BLaER1 treated with 17β-estradiol and CSF1 and Interleukin-3, amounts not matched to agents 10 nM and 100 nM (cell line): ENCODE data around the gene PRELID3B.

ENCODE experiments used
- H3K27ac ChIP-seq, 11 experiments: shearing (Covaris generic); formaldehyde crosslinking; 2 replicates each; pipeline ENCODE4 v1.8.1; 2022
- H3K27me3 ChIP-seq, 11 experiments: shearing (Covaris generic); formaldehyde crosslinking; 2 replicates each; pipeline ENCODE4 v1.8.1; 2022
- H3K36me3 ChIP-seq, 11 experiments: shearing (Covaris generic); formaldehyde crosslinking; 2 replicates each; pipeline ENCODE4 v1.8.1; 2022
- H3K4me1 ChIP-seq, 10 experiments: shearing (Covaris generic); formaldehyde crosslinking; 2 replicates each; pipeline ENCODE4 v1.8.1; 2022
- H3K4me2 ChIP-seq, 11 experiments: shearing (Covaris generic); formaldehyde crosslinking; 2 replicates each; pipeline ENCODE4 v1.8.1; 2022
- H3K4me3 ChIP-seq, 10 experiments: shearing (Covaris generic); formaldehyde crosslinking; 2 replicates each; pipeline ENCODE4 v1.8.1; 2022
- H3K9ac ChIP-seq, 11 experiments: shearing (Covaris generic); formaldehyde crosslinking; 2 replicates each; pipeline ENCODE4 v1.8.1; 2022
- H3K9me3 ChIP-seq, 11 experiments: shearing (Covaris generic); formaldehyde crosslinking; replicated peaks in 1 of 11; 2 replicates each; pipeline ENCODE4 v1.8.1; 2022
- H4K20me1 ChIP-seq, 11 experiments: shearing (Covaris generic); formaldehyde crosslinking; 2 replicates each; pipeline ENCODE4 v1.8.1; 2022
- Cebpa-rat ChIP-seq, 11 experiments: shearing (Covaris generic); IDR thresholded peaks; 2 replicates each; pipeline ENCODE4 v1.8.1; 2022

Gene PRELID3B

DNA sequence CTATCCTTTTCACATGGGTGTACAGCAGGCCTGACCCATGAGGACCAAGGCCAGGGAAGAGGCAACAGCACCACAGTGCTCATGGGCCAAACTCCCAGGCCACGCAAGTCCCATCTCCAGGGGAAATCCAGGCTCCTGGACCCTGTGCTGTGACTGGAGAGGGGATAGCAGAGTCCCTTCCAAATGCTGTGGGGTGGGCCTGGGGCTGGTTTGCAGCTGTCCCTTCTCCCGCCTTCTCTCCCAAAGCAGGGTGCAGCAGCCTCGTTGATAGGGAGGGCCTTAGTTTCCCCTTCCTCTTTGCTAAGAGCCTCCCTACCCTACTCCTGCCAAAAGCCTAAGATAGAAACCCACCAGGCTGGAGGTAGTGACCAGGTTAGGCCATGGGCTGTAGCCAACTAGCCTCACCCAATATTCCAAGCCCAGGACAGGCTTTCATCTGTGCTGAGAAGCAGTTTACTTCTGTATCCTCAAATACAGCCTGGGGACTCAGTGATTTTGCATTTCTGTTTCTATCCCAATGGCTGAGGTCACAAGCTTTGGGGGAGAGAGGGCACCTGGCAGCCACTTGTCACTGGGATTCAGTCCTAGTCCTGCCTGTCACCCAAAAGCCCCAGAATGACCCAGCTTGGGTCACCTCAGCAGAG lies 36.9 kb downstream of the PRELID3B start:
- Histone ChIP-seq H3K9ac (peak overlapping the region; percentile 74 to 98 (median 82); a peak in 20 of 22 replicates), H3K36me3 (peaks cover 0 to 37% (median 0%) of the 10 kb centered on the region in 11 experiments; a peak in 10 of 22 replicates), H3K9me3 (no peaks in the 10 kb centered on the region), H3K27ac (peak overlapping the region in 9 of 11 experiments; percentile 72 to 99 (median 92); a peak in 16 of 22 replicates), H3K4me3 (peak overlapping the region; percentile 55 to 78 (median 64); a peak in 16 of 20 replicates), H4K20me1 (peaks cover 0 to 43% (median 28%) of the 10 kb centered on the region in 11 experiments; a peak in 16 of 22 replicates), H3K4me1 (peaks cover 57 to 92% (median 66%) of the 10 kb centered on the region in 10 experiments), H3K4me2 (peak overlapping the region; percentile 95 to 100 (median 97)), H3K27me3 (peaks cover 0 to 22% (median 15%) of the 10 kb centered on the region in 11 experiments; a peak in 16 of 22 replicates)
- TF ChIP-seq Cebpa-rat (IDR thresholded peaks at IDR 0.05): no peak

DNA sequence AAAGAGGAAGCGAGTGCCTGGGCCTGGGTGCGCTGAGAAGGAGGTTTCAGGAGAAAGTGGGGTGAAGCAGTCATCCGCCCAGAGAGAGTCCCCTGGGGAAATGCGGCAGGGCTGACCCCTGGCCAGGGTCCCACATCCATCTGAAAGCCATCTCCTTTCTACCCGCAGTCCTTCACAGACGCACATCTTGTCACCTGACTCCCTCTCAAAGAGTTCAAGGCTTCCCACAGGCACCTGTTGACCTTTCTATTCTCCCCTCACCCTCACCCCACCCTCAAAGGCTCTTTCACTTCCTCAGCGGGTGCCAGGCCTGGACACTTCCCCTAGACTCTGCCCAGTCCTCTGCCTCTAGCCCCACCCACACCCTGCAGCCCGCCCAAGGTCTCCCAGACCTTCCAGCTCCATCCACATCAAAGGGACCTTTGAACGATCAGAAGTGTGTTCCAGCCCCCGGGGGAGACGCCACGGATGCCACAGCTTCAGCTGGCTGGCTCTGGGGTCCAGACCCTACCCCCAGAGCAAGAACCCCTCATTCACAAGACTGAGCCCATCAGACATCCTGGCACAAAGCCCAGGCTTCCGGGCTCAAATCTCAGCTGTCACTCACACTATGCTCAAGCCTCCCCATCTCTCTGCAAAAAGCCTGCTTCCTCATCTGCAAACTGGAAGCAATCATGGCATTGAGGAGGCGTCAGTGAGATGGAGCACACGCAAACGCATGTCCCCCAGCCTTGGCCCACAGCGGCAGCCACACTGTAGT lies 37.6 kb downstream of the PRELID3B start:
- H3K4me2 ChIP-seq: peak overlapping the region; percentile 95 to 100 (median 97)
- H3K4me3 ChIP-seq: peak overlapping the region in 8 of 10 experiments; percentile 2 to 78 (median 68); a peak in 13 of 20 replicates
- H3K9ac ChIP-seq: peak overlapping the region in 10 of 11 experiments; percentile 10 to 98 (median 82); a peak in 15 of 22 replicates
- peaks cover 0 to 22% (median 15%) of the 10 kb centered on the region in 11 experiments; a peak in 16 of 22 replicates for H3K27me3 ChIP-seq
- peaks cover 57 to 85% (median 66%) of the 10 kb centered on the region in 10 experiments for H3K4me1 ChIP-seq
- H4K20me1 ChIP-seq: peaks cover 0 to 50% (median 28%) of the 10 kb centered on the region in 11 experiments; a peak in 16 of 22 replicates
- peaks cover 0 to 44% (median 0%) of the 10 kb centered on the region in 11 experiments; a peak in 10 of 22 replicates for H3K36me3 ChIP-seq
- no peaks in the 10 kb centered on the region for H3K9me3 ChIP-seq
- TF ChIP-seq Cebpa-rat (IDR thresholded peaks at IDR 0.05): no peak
- H3K27ac ChIP-seq: peak overlapping the region in 10 of 11 experiments; percentile 6 to 99 (median 88); a peak in 17 of 22 replicates

DNA sequence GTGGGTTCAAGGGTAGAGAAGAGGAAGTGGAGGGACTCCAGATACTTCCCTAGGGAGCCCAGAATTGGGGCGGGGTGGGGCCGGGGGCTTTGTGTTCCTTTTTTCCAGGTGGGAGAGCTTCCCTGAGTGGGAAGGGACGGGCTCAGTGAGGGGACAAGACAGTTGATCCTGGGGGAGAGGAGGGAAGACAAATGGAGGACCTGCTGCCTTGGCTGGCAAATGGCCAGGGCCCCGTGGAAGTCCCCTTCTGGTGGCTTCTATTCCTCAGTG lies 38.2 kb downstream of the PRELID3B start:
- H3K27me3 ChIP-seq: peaks cover 0 to 22% (median 15%) of the 10 kb centered on the region in 11 experiments; a peak in 16 of 22 replicates
- H3K4me3 ChIP-seq: peak overlapping the region in 7 of 10 experiments; percentile 12 to 78 (median 70); a peak in 11 of 20 replicates
- H3K9me3 ChIP-seq: no peaks in the 10 kb centered on the region
- H3K27ac ChIP-seq: peak overlapping the region in 9 of 11 experiments; percentile 37 to 98 (median 85); a peak in 16 of 22 replicates
- peak overlapping the region in 10 of 11 experiments; percentile 2 to 98 (median 82); a peak in 15 of 22 replicates for H3K9ac ChIP-seq
- H3K4me1 ChIP-seq: peaks cover 57 to 79% (median 66%) of the 10 kb centered on the region in 10 experiments
- H4K20me1 ChIP-seq: peaks cover 0 to 55% (median 28%) of the 10 kb centered on the region in 11 experiments; a peak in 16 of 22 replicates
- H3K4me2 ChIP-seq: peak overlapping the region; percentile 95 to 100 (median 97)
- H3K36me3 ChIP-seq: peaks cover 0 to 49% (median under 1%) of the 10 kb centered on the region in 11 experiments; a peak in 11 of 22 replicates
- no peak for TF ChIP-seq Cebpa-rat (IDR thresholded peaks at IDR 0.05)

DNA sequence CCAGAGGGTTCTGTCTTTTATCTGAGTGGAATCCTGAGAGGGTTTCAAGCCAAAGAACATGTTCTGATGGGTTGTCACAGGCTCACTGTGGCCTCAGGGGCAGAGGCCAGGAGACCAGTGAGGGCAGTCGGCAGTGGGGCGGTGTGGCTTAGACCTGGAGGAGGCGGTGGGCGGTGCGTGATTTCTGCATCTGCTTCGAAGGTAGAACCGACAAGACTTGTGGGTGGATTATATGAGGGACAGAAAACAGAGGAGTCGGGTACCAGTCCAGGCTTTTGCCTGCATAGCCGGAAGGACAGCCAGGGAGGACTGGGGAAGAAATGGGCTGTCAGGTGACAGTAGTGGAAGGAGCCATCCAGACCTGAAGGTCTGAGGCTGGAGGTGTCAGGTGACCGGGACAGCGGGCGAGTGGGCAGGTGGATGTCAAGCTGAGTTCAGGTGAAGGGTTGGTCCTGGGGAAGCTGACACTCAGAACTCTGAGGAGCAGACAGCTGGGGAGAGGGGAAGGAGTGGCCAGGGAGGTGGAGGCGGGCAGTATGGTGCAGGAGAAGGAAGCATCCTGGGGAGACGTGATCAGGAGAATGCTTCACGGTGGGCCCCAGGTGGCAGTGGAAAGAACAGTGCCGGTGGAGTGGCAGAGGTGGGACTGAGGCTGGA lies 38.6 kb downstream of the PRELID3B start:
- no peak for TF ChIP-seq Cebpa-rat (IDR thresholded peaks at IDR 0.05)
- Histone ChIP-seq H3K27ac (peak overlapping the region in 9 of 11 experiments; percentile 37 to 98 (median 85); a peak in 14 of 22 replicates), H4K20me1 (peaks cover 0 to 59% (median 28%) of the 10 kb centered on the region in 11 experiments; a peak in 16 of 22 replicates), H3K27me3 (peaks cover 0 to 22% (median 15%) of the 10 kb centered on the region in 11 experiments; a peak in 16 of 22 replicates), H3K4me3 (peak overlapping the region in 5 of 10 experiments; percentile 65 to 78 (median 73); a peak in 9 of 20 replicates), H3K9me3 (no peaks in the 10 kb centered on the region), H3K4me2 (peak overlapping the region; percentile 95 to 100 (median 97)), H3K36me3 (peaks cover 0 to 54% (median 5%) of the 10 kb centered on the region in 11 experiments; a peak in 11 of 22 replicates), H3K9ac (peak overlapping the region in 9 of 11 experiments; percentile 10 to 98 (median 82); a peak in 12 of 22 replicates), H3K4me1 (peaks cover 57 to 75% (median 63%) of the 10 kb centered on the region in 10 experiments)

DNA sequence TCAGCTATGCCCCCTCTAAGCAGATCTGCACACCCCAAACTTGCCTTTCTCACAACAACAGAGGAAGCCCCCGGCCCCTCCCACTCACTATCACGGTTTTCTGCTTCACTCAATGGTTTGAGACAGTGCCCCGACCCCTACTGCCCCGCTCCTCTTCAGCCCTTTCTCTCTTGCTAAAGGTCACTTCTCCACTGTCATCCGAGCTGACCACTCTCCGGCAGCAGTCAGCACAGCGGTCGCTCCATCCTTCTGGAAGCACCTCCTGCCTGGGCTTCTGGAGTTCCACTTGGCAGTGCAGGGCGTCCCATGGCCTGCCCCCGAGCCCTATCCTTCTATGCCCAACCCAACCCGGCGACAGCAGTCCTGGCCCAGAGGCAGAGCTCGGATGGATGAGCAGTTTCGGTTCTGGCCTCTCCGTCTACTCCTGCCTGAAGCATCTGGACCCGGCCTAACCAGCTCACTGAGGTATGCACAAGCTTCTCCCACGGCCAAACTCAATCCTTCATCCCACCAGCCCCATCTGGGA lies 39.6 kb downstream of the PRELID3B start:
- H3K4me2 ChIP-seq: peak overlapping the region in 9 of 11 experiments; percentile 95 to 100 (median 97); a peak in 16 of 22 replicates
- H3K4me3 ChIP-seq: 0 out of 20 replicates have a peak overlapping the region, but pooled peaks of 2 of the 10 experiments have one; percentile 9 to 70
- peaks cover 51 to 65% (median 53%) of the 10 kb centered on the region in 10 experiments for H3K4me1 ChIP-seq
- H3K27ac ChIP-seq: no peak overlapping the region; a peak in 1 of 22 replicates
- no peaks in the 10 kb centered on the region for H3K9me3 ChIP-seq
- no peak for TF ChIP-seq Cebpa-rat (IDR thresholded peaks at IDR 0.05)
- H3K9ac ChIP-seq: peak overlapping the region in 3 of 11 experiments; percentile 5 to 98 (median 16); a peak in 3 of 22 replicates
- peaks cover 0 to 64% (median 8%) of the 10 kb centered on the region in 11 experiments; a peak in 14 of 22 replicates for H3K36me3 ChIP-seq
- H3K27me3 ChIP-seq: peaks cover 0 to 22% (median 15%) of the 10 kb centered on the region in 11 experiments; a peak in 16 of 22 replicates
- peaks cover 0 to 70% (median 28%) of the 10 kb centered on the region in 11 experiments; a peak in 16 of 22 replicates for H4K20me1 ChIP-seq

DNA sequence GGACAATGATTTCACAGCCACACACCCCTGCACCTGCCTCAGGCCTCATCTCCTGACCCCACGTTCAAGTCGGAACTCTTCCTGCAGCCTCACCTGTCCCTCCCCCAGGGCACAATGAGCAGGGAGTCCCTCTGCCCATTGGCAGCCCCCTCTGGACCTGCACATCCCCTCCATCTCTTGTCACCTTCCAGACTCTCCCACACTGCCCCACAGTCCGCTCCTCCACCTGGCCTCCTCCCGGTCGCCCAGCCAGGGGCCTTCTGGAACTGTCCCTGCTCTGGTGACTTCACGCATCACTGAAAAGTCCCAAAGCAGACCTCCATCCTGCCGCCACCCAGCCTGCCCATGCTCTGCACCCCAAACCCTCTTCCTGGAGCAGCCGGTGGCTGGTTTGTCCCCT lies 40.2 kb downstream of the PRELID3B start:
- TF ChIP-seq Cebpa-rat (IDR thresholded peaks at IDR 0.05): no peak
- no peaks in the 10 kb centered on the region for H3K9me3 ChIP-seq

DNA sequence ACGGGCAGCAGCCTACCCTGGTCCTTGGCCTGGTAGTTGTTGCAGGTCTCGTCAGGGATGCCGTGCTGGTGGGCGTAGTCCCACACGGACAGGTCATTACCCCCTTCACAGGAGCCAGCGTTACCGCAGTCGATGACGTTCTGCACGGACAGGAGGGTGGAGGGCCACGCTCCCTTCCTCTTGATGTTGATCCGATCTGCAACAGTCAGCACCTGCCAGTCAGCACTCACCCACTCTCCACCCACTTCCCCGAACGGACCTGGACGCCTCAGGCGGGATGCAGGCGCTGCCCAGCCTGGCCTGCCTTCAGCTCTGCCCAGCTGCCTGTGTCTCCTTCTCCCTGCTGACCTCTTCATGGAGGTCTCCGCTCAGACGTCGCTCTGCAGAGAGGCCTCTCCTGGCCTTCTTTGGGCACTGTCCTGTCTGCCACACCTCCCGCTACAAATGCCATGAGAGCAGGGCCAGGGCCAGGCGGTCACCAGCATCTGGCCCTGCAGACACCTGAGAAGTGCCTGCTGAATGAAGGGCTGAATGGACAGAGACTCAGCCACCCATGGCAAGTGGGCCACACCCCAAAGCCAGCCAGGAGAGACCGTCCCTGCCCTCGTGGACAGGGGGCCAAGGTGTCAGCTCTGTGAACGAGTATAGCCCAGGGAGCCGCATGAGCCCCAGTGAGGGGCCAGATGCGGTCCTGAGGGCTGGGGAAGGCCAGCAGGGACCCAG lies 41.0 kb downstream of the PRELID3B start:
- Histone ChIP-seq H3K36me3 (peaks cover 11 to 77% (median 21%) of the 10 kb centered on the region in 11 experiments), H3K27ac (no peak overlapping the region), H3K27me3 (peaks cover 0 to 12% (median 8%) of the 10 kb centered on the region in 11 experiments; a peak in 16 of 22 replicates), H3K4me1 (peaks cover 38 to 51% (median 42%) of the 10 kb centered on the region in 10 experiments), H3K4me2 (peak overlapping the region in 2 of 11 experiments; percentile 95 to 96; a peak in 2 of 22 replicates), H3K4me3 (no peak overlapping the region), H3K9ac (no peak overlapping the region), H3K9me3 (no peaks in the 10 kb centered on the region), H4K20me1 (peaks cover 0 to 83% (median 33%) of the 10 kb centered on the region in 11 experiments; a peak in 16 of 22 replicates)
- no peak for TF ChIP-seq Cebpa-rat (IDR thresholded peaks at IDR 0.05)

More for the DNA sequence above, 40.2 kb downstream of the PRELID3B start:
- peak overlapping the region in 4 of 11 experiments; percentile 95 to 100 (median 98); a peak in 7 of 22 replicates for H3K4me2 ChIP-seq
- peak overlapping the region in 3 of 11 experiments; percentile 13 to 98 (median 16); a peak in 1 of 22 replicates for H3K9ac ChIP-seq
- peaks cover 0 to 75% (median 33%) of the 10 kb centered on the region in 11 experiments; a peak in 16 of 22 replicates for H4K20me1 ChIP-seq
- peaks cover 3 to 69% (median 13%) of the 10 kb centered on the region in 11 experiments for H3K36me3 ChIP-seq
- H3K4me3 ChIP-seq: no peak overlapping the region
- H3K4me1 ChIP-seq: peaks cover 46 to 59% (median 48%) of the 10 kb centered on the region in 10 experiments
- H3K27me3 ChIP-seq: peaks cover 0 to 19% (median 15%) of the 10 kb centered on the region in 11 experiments; a peak in 16 of 22 replicates
- H3K27ac ChIP-seq: no peak overlapping the region
